ENCODE data around the gene HLA-DRA. TPM values are rescaled to one million over a fixed set of nuclear protein-coding genes. Genes with fewer than 3 reads are reported as not detected.

Gene HLA-DRA
- total RNA-seq, 2 experiments from 2014 or later = 552 to 1,231 TPM

- peak overlapping the region; percentile 85 for H2AFZ ChIP-seq (ENCODE audit: low read length)
- POLR2A ChIA-PET = interaction anchor here (0.5 to 1.1 kb wide), 4 partner anchors 46 to 431 kb away, joined by 3 to 4 read pairs (median 3); no protein-coding TSS in a partner anchor
Measured at GRCh38 chr6:32436995-32437836, 2.5 kb upstream of the HLA-DRA start.

GRCh38 chr6:32439139-32439538, 548 bp upstream of the HLA-DRA start:
- CTCF ChIA-PET (ENCODE audit: unreplicated experiment) = interaction anchor here (0.7 to 1.0 kb wide), 4 partner anchors 9 to 261 kb away, joined by 3 to 5 read pairs (median 4); no protein-coding TSS in a partner anchor
- Histone ChIP-seq H3K4me2 (ENCODE audit: low read length) (peak overlapping the region; percentile 91), H3K79me2 (ENCODE audit: insufficient read depth, low read depth, low read length) (peaks cover 41% of the 10 kb centered on the region), H3K4me3 (ENCODE audit: low read depth, low read length, poor library complexity, severe bottlenecking) (peak overlapping the region; percentile 91), H3K9me2 (ENCODE audit: insufficient read depth, low read length) (no peaks in the 10 kb centered on the region), H2AFZ (ENCODE audit: low read length) (peak overlapping the region; percentile 95; the same call in 1 of the 2 replicates), H4K20me1 (ENCODE audit: insufficient read depth, low read length) (peaks cover 19% of the 10 kb centered on the region; the same call in 1 of the 2 replicates), H3K36me3 (ENCODE audit: insufficient read depth, low read length) (peaks cover 39% of the 10 kb centered on the region), H3K4me1 (ENCODE audit: insufficient read depth, low read length, poor library complexity, severe bottlenecking) (peaks cover 63% of the 10 kb centered on the region), H3K9me3 (ENCODE audit: low read length) (no peaks in the 10 kb centered on the region), H3K27ac (ENCODE audit: low read depth, low read length, poor library complexity, severe bottlenecking) (peak overlapping the region; percentile 88)
- TSS peak; percentile 90 for BruUV-seq (replicated peaks)
- intact Hi-C loops (cut with micrococcal nuclease; ENCODE audit: unreplicated experiment) = loop anchor here (5.0 kb wide), 1 partner anchor 183 kb away; no protein-coding TSS in a partner anchor
- no peak for DNase-seq (ENCODE audit: low spot score)
- TF ChIP-seq CTCF (conservative IDR thresholded peaks at IDR 0.05; ENCODE audit: low read length) = no peak
- TF ChIP-seq EZH2phosphoT487 (IDR thresholded peaks at IDR 0.05; ENCODE audit: borderline replicate concordance, low read depth, low read length) = no peak
- POLR2A ChIA-PET = interaction anchor here (0.6 to 1.7 kb wide), 11 partner anchors 8 to 429 kb away, joined by 3 to 5 read pairs (median 3); no protein-coding TSS in a partner anchor

More at GRCh38 chr6:32436995-32437836, 2.5 kb upstream of the HLA-DRA start:
- H3K9me2 ChIP-seq (ENCODE audit: insufficient read depth, low read length) = no peaks in the 10 kb centered on the region
- intact Hi-C loops (cut with micrococcal nuclease; ENCODE audit: unreplicated experiment) = loop anchor here (5.0 kb wide), 1 partner anchor 185 kb away; no protein-coding TSS in a partner anchor
- TSS peak; percentile 77 for BruUV-seq (replicated peaks)
- peak overlapping the region; percentile 64 for H3K4me2 ChIP-seq (ENCODE audit: low read length)
- CTCF ChIA-PET (ENCODE audit: unreplicated experiment) = no interaction called here
- peaks cover 52% of the 10 kb centered on the region for H3K4me1 ChIP-seq (ENCODE audit: insufficient read depth, low read length, poor library complexity, severe bottlenecking)
- peaks cover 32% of the 10 kb centered on the region for H3K79me2 ChIP-seq (ENCODE audit: insufficient read depth, low read depth, low read length)
- H4K20me1 ChIP-seq (ENCODE audit: insufficient read depth, low read length) = peaks cover 13% of the 10 kb centered on the region; the same call in 1 of the 2 replicates
- H3K27ac ChIP-seq (ENCODE audit: low read depth, low read length, poor library complexity, severe bottlenecking) = peak overlapping the region; percentile 88
- H3K36me3 ChIP-seq (ENCODE audit: insufficient read depth, low read length) = peaks cover 20% of the 10 kb centered on the region
- H3K9me3 ChIP-seq (ENCODE audit: low read length) = no peaks in the 10 kb centered on the region
- peak overlapping the region; percentile 35 for H3K4me3 ChIP-seq (ENCODE audit: low read depth, low read length, poor library complexity, severe bottlenecking)
- DNase-seq (ENCODE audit: low spot score) = peak; percentile 93
- no peak for TF ChIP-seq EZH2phosphoT487 (IDR thresholded peaks at IDR 0.05; ENCODE audit: borderline replicate concordance, low read depth, low read length)
- no peak for TF ChIP-seq CTCF (conservative IDR thresholded peaks at IDR 0.05; ENCODE audit: low read length)

Measured in OCI-LY7 (cell line).